Tibial artery (tissue), 4 donors: Measurements from ENCODE around the gene KAZN.

Experiments
- DNase-seq, 2 donors: peaks; one replicate each; pipeline ENCODE4 v3.0.0-alpha.2; 2019
- H3K27ac ChIP-seq, 2 donors: fragments of 200-600 bp; sonication (generic) in 1 of 2; 1 replicate in 1 of 2; 2 replicates in 1 of 2; pipeline ENCODE4 v1.5.1; 2018 to 2019; ENCODE audit warnings: mild to moderate bottlenecking in 1 of 2
- H3K27me3 ChIP-seq, 2 donors: fragments of 200-600 bp; sonication (generic) in 1 of 2; one replicate each; pipeline versions ENCODE4 v1.5.1 to v1.6.0; 2016 to 2019
- H3K36me3 ChIP-seq, 3 donors: fragments of 200-600 bp; sonication (generic) in 2 of 3; one replicate each; pipeline ENCODE4 v1.5.1; 2016 to 2019; ENCODE audit warnings: mild to moderate bottlenecking in 2 of 3
- H3K4me1 ChIP-seq, 4 donors: fragments of 200-600 bp; sonication (generic) in 2 of 4; 1 replicate in 3 of 4; 2 replicates in 1 of 4; pipeline ENCODE4 v1.5.1; 2016 to 2019
- H3K4me3 ChIP-seq, 2 donors: fragments of 200-600 bp; sonication (generic) in 1 of 2; 1 replicate in 1 of 2; 2 replicates in 1 of 2; pipeline ENCODE4 v1.5.1; 2018 to 2019; ENCODE audit warnings: mild to moderate bottlenecking in 2 of 2
- H3K9me3 ChIP-seq, 3 donors: fragments of 200-600 bp; sonication (generic) in 1 of 3; one replicate each; pipeline ENCODE4 v1.5.1; 2016 to 2019
- intact Hi-C: fragments of 100-400 bp; cut with DNase I; formaldehyde crosslinking; loops from one replicate; pipeline ENCODE4 v1.15.0; 2023; ENCODE audit warnings: low total_unique reads
- TF ChIP-seq, protein P1 (sequence below), 2 experiments: fragments of 200-600 bp in 1 of 2; fragments of 450-650 bp in 1 of 2; IDR thresholded peaks; one replicate each; pipeline ENCODE4 v1.5.1; 2017 to 2019; ENCODE audit warnings: antibody characterized with exemption in 2 of 2, mild to moderate bottlenecking in 1 of 2, moderate library complexity in 1 of 2

KAZN gene

GRCh38 chr1:14955976-14956375 lies 357.5 kb downstream of the KAZN start:
- Histone ChIP-seq H3K4me1 (peaks cover 0 to 35% (median 14%) of the 10 kb centered on the region in 4 donors), H3K27me3 (no peaks in the 10 kb centered on the region), H3K4me3 (no peak overlapping the region), H3K9me3 (peaks cover 0 to 3% (median 0%) of the 10 kb centered on the region in 3 donors), H3K27ac (no peak overlapping the region), H3K36me3 (peaks cover 4 to 7% (median 4%) of the 10 kb centered on the region in 3 donors)
- TF ChIP-seq, protein P1, sequence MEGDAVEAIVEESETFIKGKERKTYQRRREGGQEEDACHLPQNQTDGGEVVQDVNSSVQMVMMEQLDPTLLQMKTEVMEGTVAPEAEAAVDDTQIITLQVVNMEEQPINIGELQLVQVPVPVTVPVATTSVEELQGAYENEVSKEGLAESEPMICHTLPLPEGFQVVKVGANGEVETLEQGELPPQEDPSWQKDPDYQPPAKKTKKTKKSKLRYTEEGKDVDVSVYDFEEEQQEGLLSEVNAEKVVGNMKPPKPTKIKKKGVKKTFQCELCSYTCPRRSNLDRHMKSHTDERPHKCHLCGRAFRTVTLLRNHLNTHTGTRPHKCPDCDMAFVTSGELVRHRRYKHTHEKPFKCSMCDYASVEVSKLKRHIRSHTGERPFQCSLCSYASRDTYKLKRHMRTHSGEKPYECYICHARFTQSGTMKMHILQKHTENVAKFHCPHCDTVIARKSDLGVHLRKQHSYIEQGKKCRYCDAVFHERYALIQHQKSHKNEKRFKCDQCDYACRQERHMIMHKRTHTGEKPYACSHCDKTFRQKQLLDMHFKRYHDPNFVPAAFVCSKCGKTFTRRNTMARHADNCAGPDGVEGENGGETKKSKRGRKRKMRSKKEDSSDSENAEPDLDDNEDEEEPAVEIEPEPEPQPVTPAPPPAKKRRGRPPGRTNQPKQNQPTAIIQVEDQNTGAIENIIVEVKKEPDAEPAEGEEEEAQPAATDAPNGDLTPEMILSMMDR (IDR thresholded peaks at IDR 0.05) = no peak
- no peak for DNase-seq
- intact Hi-C loops = no loop called here

DNA sequence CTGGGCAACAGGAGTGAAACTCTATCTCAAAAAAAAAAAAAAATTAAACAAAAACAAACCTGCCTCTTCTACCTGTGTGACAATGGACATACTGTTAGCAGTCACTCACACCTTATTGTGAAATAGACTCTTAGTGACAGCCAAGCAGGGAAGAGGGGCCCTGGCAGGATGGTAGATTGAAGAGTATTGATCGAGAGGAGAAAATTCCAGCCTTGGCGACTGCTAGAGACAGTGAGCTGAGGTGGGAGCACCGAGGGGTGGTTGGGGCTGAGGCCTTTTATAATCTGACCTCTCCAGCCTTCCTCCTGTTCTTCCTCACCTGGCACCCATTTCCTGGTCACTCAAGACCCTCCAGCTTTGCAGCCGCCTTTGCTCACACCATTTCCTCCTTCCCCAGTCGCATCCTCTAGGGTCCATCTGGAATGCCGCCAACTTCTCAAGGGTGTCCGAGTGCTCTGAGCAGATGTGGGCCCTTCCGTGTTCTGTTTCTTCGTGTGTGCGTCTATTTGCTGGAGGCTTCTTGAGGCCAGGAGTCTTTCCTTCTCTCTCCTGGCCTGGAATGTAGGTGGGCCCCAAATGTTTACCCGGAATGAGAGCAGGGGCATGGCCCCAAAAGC lies 358.2 kb downstream of the KAZN start:
- Histone ChIP-seq H3K27ac (no peak overlapping the region), H3K27me3 (no peaks in the 10 kb centered on the region), H3K36me3 (peaks cover 7 to 14% (median 12%) of the 10 kb centered on the region in 3 donors), H3K4me1 (peaks cover 0 to 33% (median 11%) of the 10 kb centered on the region in 4 donors), H3K9me3 (peaks cover 0 to 3% (median 0%) of the 10 kb centered on the region in 3 donors), H3K4me3 (no peak overlapping the region)
- intact Hi-C loops = no loop called here
- no peak for DNase-seq
- TF ChIP-seq, protein P1 (IDR thresholded peaks at IDR 0.05) = no peak

GRCh38 chr1:14957375-14958098 lies 359.1 kb downstream of the KAZN start:
- Histone ChIP-seq H3K27ac (no peak overlapping the region), H3K9me3 (peaks cover 0 to 3% (median 0%) of the 10 kb centered on the region in 3 donors), H3K4me1 (peaks cover 0 to 33% (median 6%) of the 10 kb centered on the region in 4 donors), H3K36me3 (peaks cover 7 to 20% (median 19%) of the 10 kb centered on the region in 3 donors), H3K4me3 (no peak overlapping the region), H3K27me3 (no peaks in the 10 kb centered on the region)
- intact Hi-C loops = no loop called here
- no peak for DNase-seq
- TF ChIP-seq, protein P1 (IDR thresholded peaks at IDR 0.05) = no peak

GRCh38 chr1:14958249-14959058 lies 360.0 kb downstream of the KAZN start:
- no peak overlapping the region for H3K4me3 ChIP-seq
- H3K27ac ChIP-seq = no peak overlapping the region
- peaks cover 0 to 29% (median 0%) of the 10 kb centered on the region in 4 donors for H3K4me1 ChIP-seq
- intact Hi-C loops = no loop called here
- peaks cover 7 to 29% (median 27%) of the 10 kb centered on the region in 3 donors for H3K36me3 ChIP-seq
- TF ChIP-seq, protein P1 (IDR thresholded peaks at IDR 0.05) = no peak
- H3K9me3 ChIP-seq = peaks cover 0 to 3% (median 0%) of the 10 kb centered on the region in 3 donors
- H3K27me3 ChIP-seq = no peaks in the 10 kb centered on the region
- no peak for DNase-seq

- Histone ChIP-seq H3K36me3 (peaks cover 7 to 29% (median 27%) of the 10 kb centered on the region in 3 donors), H3K4me3 (no peak overlapping the region), H3K27ac (no peak overlapping the region), H3K27me3 (no peaks in the 10 kb centered on the region), H3K9me3 (no peaks in the 10 kb centered on the region), H3K4me1 (peaks cover 0 to 29% (median 0%) of the 10 kb centered on the region in 4 donors)
- TF ChIP-seq, protein P1 (IDR thresholded peaks at IDR 0.05) = no peak
- intact Hi-C loops = no loop called here
- no peak for DNase-seq
Measured at GRCh38 chr1:14959059-14959694, 360.7 kb downstream of the KAZN start.
